PFSK-1 (cell line): Measurements from ENCODE around the gene OR10H1.

Experiments used
- FOXP2 ChIP-seq: optimal IDR thresholded peaks from 2 replicates; pipeline ENCODE3; 2011; ENCODE audit warnings: borderline replicate concordance, control low read depth, inconsistent platforms; ENCODE audit not compliant: insufficient read depth; ENCODE audit errors: extremely low read length, extremely low read depth
- POLR2AphosphoS5 ChIP-seq: IDR thresholded peaks from 2 replicates; pipeline ENCODE4 v1.6.1; 2012; ENCODE audit warnings: low read depth, mild to moderate bottlenecking, control low read depth, low read length, moderate library complexity
- REST ChIP-seq, 2 experiments: IDR thresholded peaks; 2 replicates each; pipeline versions ENCODE4 v1.6.1 to v1.8.0; 2011 to 2012; ENCODE audit warnings: low read depth in 2 of 2, low read length in 2 of 2, control low read depth in 1 of 2, inconsistent platforms in 1 of 2, mild to moderate bottlenecking in 1 of 2, moderate library complexity in 1 of 2; ENCODE audit not compliant: insufficient read depth in 1 of 2
- SIN3A ChIP-seq: IDR thresholded peaks from 2 replicates; pipeline ENCODE4 v1.6.1; 2012; ENCODE audit warnings: mild to moderate bottlenecking, low read length, moderate library complexity, borderline replicate concordance; ENCODE audit not compliant: insufficient read depth
- TAF1 ChIP-seq: IDR thresholded peaks from 2 replicates; pipeline ENCODE4 v1.6.1; 2012; ENCODE audit warnings: low read length, control low read depth, borderline replicate concordance; ENCODE audit not compliant: insufficient read depth

The OR10H1 gene

GRCh38 chr19:15831626-15832025 is 16.2 kb upstream of the OR10H1 start:
- TF ChIP-seq TAF1 = no peak
- no peak for TF ChIP-seq POLR2AphosphoS5
- no peak for TF ChIP-seq FOXP2
- TF ChIP-seq REST (IDR thresholded peaks at IDR 0.05; ENCODE audit: insufficient read depth in 1 of 2, low read depth in 2 of 2, low read length in 2 of 2) = no peak
- TF ChIP-seq SIN3A = no peak

- TF ChIP-seq TAF1 (no peak), POLR2AphosphoS5 (no peak), REST (IDR thresholded peaks at IDR 0.05; ENCODE audit: insufficient read depth in 1 of 2, low read depth in 2 of 2, low read length in 2 of 2) (no peak), FOXP2 (no peak), SIN3A (no peak)
These were observed 14.3 kb upstream of the OR10H1 start for GRCh38 chr19:15829786-15830185.

- TF ChIP-seq REST (IDR thresholded peaks at IDR 0.05; ENCODE audit: insufficient read depth in 1 of 2, low read depth in 2 of 2, low read length in 2 of 2) (no peak), FOXP2 (no peak), POLR2AphosphoS5 (no peak), SIN3A (no peak), TAF1 (no peak)
These were observed 13.8 kb upstream of the OR10H1 start for GRCh38 chr19:15829306-15829698.

- TF ChIP-seq TAF1 (no peak), POLR2AphosphoS5 (no peak), REST (IDR thresholded peaks at IDR 0.05; ENCODE audit: insufficient read depth in 1 of 2, low read depth in 2 of 2, low read length in 2 of 2) (no peak)
These were observed 12.7 kb upstream of the OR10H1 start for GRCh38 chr19:15828121-15828610.

GRCh38 chr19:15825753-15826152 is 10.3 kb upstream of the OR10H1 start:
- no peak for TF ChIP-seq FOXP2
- no peak for TF ChIP-seq REST (IDR thresholded peaks at IDR 0.05; ENCODE audit: insufficient read depth in 1 of 2, low read depth in 2 of 2, low read length in 2 of 2)
- TF ChIP-seq TAF1 = no peak
- no peak for TF ChIP-seq SIN3A
- no peak for TF ChIP-seq POLR2AphosphoS5
